Chondrocyte (in vitro differentiated cells): ENCODE measurements around the gene SEPHS2. TPM values are rescaled to one million over a fixed set of nuclear protein-coding genes. Genes with fewer than 3 reads are reported as not detected.

Source experiments
- DNase-seq: peaks from one replicate; pipeline ENCODE4 v3.0.0; 2021; ENCODE audit warnings: mixed read lengths, low spot score
- H3K27ac Mint-ChIP-seq: one replicate; pipeline ENCODE4 v1.8.0; 2021; ENCODE audit warnings: mild to moderate bottlenecking, moderate library complexity, mixed read lengths; ENCODE audit not compliant: unreplicated experiment
- H3K27me3 Mint-ChIP-seq: 2 replicates; pipeline ENCODE4 v1.8.0; 2021; ENCODE audit warnings: low read depth, mixed read lengths
- H3K36me3 Mint-ChIP-seq: 2 replicates; pipeline ENCODE4 v1.8.0; 2021; ENCODE audit warnings: low read depth, mixed read lengths
- H3K4me1 Mint-ChIP-seq: 2 replicates; pipeline ENCODE4 v1.8.0; 2021; ENCODE audit warnings: low read depth, mild to moderate bottlenecking, mixed read lengths
- H3K4me3 Mint-ChIP-seq: one replicate; pipeline ENCODE4 v1.8.0; 2021; ENCODE audit warnings: mild to moderate bottlenecking, moderate library complexity, mixed read lengths; ENCODE audit not compliant: unreplicated experiment
- H3K9me3 Mint-ChIP-seq: 2 replicates; pipeline ENCODE4 v1.8.0; 2021; ENCODE audit warnings: low read depth, mixed read lengths
- total RNA-seq: library from RNA; stranded (reverse); gene quantifications from 3 replicates; pipeline ENCODE4 v1.2.1, GENCODE V29; 2021
- TF ChIP-seq, protein P1 (sequence below): fragments of 200-600 bp; sonication (generic); IDR thresholded peaks from 2 replicates; pipeline ENCODE4 v1.5.0; 2021; ENCODE audit warnings: antibody characterized with exemption, mild to moderate bottlenecking, moderate library complexity

SEPHS2 gene
- total RNA-seq, 1 donor from 2014 or later = 54.3 TPM

DNA sequence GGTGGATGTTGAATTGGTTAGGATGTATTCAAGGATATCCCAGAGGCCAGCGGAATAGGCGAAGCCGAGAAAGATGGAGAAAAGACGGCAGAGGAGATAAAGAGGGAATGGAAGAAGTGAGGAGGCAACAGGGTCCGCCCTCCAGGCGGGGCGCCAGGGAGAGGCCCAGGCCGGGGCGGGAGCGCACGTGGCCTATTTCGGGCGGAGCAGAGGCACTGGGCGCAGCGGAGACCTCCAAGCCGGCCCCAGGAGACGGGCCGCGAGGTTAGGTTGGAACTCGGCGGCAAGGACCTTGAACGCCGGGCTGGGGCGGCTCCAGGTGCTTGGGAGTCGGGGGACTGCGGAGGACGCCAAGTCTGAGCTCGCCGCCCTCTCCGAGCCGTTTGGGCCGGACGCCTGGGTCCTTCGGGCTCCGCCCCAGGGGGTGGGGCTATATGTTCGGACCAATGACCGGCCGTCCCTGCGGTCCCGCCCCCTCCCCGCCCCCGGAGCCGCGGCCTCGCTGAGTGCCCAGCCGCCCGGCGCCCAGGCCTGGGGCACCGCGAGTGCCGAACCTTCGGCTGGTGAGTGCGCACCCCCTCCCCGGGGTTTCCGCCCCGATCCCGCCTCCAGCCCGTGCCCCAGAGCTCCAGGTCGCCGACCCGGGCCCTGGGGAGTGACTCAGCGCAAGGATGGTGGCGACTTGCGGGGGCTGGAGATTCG is 38.4 kb downstream of the SEPHS2 start, which contains the start of gene ZNF771:
TSS of gene ZNF771 (plus strand) at position 505 of the 702 bp plus-strand sequence. CDS start 448 bp downstream, outside the sequence.
- Mint-ChIP-seq H3K36me3 (peaks cover 4% of the 10 kb centered on the region), H3K9me3 (no peaks in the 10 kb centered on the region), H3K4me3 (peak within 1 kb of the TSS; percentile 78), H3K4me1 (peaks cover 25% of the 10 kb centered on the region), H3K27me3 (no peaks in the 10 kb centered on the region), H3K27ac (peak within 1 kb of the TSS; percentile 89)
- TF ChIP-seq, protein P1, sequence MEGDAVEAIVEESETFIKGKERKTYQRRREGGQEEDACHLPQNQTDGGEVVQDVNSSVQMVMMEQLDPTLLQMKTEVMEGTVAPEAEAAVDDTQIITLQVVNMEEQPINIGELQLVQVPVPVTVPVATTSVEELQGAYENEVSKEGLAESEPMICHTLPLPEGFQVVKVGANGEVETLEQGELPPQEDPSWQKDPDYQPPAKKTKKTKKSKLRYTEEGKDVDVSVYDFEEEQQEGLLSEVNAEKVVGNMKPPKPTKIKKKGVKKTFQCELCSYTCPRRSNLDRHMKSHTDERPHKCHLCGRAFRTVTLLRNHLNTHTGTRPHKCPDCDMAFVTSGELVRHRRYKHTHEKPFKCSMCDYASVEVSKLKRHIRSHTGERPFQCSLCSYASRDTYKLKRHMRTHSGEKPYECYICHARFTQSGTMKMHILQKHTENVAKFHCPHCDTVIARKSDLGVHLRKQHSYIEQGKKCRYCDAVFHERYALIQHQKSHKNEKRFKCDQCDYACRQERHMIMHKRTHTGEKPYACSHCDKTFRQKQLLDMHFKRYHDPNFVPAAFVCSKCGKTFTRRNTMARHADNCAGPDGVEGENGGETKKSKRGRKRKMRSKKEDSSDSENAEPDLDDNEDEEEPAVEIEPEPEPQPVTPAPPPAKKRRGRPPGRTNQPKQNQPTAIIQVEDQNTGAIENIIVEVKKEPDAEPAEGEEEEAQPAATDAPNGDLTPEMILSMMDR = peak; percentile 38
- peak; percentile 93 for DNase-seq

DNA sequence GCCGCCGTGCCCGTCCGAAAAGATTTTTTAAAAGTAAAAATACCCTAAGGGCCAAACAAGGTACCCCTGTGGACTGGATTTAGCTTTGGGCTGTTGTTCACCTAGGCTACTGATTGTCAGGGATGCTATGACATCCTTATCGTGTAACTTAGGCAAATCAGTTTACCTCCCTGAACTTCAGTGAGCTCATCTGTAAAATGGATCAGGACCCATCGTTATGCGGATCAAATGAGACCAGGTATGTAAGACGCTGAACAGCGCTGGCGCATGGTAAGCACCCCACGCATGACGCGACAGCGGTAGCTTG is 38.9 kb downstream of the SEPHS2 start:
- peaks cover 22% of the 10 kb centered on the region for H3K4me1 Mint-ChIP-seq
- peak overlapping the region; percentile 57 for H3K27ac Mint-ChIP-seq
- H3K36me3 Mint-ChIP-seq = no peaks in the 10 kb centered on the region
- no peaks in the 10 kb centered on the region for H3K9me3 Mint-ChIP-seq
- TF ChIP-seq, protein P1 = no peak
- no peaks in the 10 kb centered on the region for H3K27me3 Mint-ChIP-seq
- no peak for DNase-seq
- peak overlapping the region; percentile 70 for H3K4me3 Mint-ChIP-seq

DNA sequence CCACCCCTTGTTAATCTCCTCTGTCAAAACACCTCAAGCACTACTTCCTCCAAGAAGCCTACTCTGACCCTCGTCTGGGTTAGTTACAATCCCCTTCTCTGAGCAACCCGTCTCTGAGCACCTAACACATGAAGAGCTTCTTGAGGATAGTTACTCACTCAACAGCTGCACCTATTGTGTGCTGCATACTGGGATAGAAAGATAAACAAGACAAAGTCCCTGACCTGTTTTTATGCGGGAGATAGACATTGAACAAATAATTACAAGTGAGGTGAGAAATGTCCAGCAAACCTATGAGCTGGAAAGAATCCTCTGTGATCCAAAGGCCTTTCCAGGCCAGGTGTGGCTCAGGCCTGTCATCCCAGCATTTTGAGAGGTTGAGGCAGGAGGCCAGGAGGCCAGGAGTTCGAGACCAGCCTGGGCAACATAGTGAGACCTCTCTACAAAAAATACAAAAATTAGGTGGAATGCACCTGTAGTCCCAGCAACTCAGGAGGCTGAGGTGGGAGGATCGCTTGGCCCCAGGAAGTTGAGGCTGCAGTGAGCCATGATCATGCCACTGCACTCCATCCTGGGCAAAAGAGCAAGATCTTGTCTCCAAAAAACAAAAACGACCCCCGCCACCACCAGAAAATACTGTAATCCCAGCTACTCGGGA is 43.8 kb downstream of the SEPHS2 start:
- H3K4me1 Mint-ChIP-seq = peaks cover 27% of the 10 kb centered on the region
- H3K4me3 Mint-ChIP-seq = peak overlapping the region; percentile 87
- TF ChIP-seq, protein P1 = no peak
- no peak overlapping the region for H3K27ac Mint-ChIP-seq
- H3K36me3 Mint-ChIP-seq = peaks cover 2% of the 10 kb centered on the region
- DNase-seq = no peak
- H3K9me3 Mint-ChIP-seq = no peaks in the 10 kb centered on the region
- H3K27me3 Mint-ChIP-seq = no peaks in the 10 kb centered on the region

DNA sequence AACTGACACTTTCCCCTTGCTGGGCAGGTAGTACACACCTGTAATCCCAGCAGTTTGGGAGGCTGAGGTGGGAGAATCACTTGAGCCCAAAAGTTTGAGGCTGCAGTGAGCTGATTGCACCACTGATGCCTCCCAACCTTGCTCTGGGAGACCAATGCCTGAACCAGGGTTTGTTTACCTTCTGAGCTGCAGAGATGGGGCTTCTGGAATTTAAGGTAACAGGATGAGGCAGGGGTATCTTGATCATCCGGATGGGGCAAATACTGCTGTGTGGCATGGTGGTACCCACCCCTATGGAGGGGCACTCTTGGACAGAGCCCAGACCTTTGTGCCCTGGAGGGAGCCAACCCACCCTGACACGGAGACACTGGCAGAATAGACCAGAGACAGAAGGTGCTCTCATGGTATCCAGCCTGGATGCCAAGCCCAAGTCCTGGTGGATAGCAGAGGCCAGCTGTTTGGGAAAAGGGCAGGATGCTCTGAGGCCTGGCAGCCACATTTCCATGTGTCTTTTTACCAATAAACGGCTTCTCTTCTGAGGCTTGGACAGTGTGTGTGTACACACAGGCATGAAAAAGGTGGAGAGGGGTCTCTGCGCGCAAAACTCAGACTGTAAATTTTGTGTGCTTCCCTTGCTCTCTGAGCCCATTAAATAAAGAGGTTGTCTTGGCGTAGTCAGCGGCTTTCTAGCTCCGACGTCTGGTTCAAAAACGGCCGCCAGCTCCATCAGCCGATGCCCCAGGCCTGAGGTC is 46.1 kb downstream of the SEPHS2 start:
- Mint-ChIP-seq H3K4me1 (peaks cover 34% of the 10 kb centered on the region), H3K27me3 (no peaks in the 10 kb centered on the region), H3K9me3 (no peaks in the 10 kb centered on the region), H3K36me3 (peaks cover 2% of the 10 kb centered on the region), H3K4me3 (peak overlapping the region; percentile 87), H3K27ac (peak overlapping the region; percentile 96)
- no peak for DNase-seq
- TF ChIP-seq, protein P1 = peak; percentile 16
